K562 (cell line): ENCODE measurements around the gene PALLD. TPM values are rescaled to one million over a fixed set of nuclear protein-coding genes. Genes with fewer than 3 reads are reported as not detected.

Experiments used
- ATAC-seq: fragments of 200-7000 bp; cut with Tn5 transposase; 3 replicates; pipeline ENCODE4 v1.9.1; 2020; ENCODE audit warnings: moderate library complexity
- BruUV-seq: library from RNA; stranded (reverse); fragments of 400-500 nt; replicated peaks from 2 replicates; lab custom pipeline; 2021; lab: Mats Ljungman, UMichigan
- CTCF ChIA-PET: fragments of 300-600 bp; formaldehyde crosslinking; extraction: SDS; loops from one replicate; lab custom pipeline; 2021; ENCODE audit warnings: low intra/inter-chr PET ratio; lab: Yijun Ruan, JAX
- POLR2A ChIA-PET: fragments of 300-600, 350-650 bp; sonication (Branson Sonifier 250); formaldehyde crosslinking; extraction: SDS; loops from one replicate; lab custom pipeline; 2021; ENCODE audit warnings: antibody characterized with exemption, inconsistent platforms; lab: Yijun Ruan, JAX
- DNase-seq, 4 experiments: peaks; one replicate each; pipeline versions ENCODE4 v3.0.0 to v3.0.0-alpha.2; 2011 to 2018; ENCODE audit warnings: low spot score in 3 of 4, mixed read lengths in 3 of 4; ENCODE audit errors: extremely low read depth in 1 of 4
- FAIRE-seq: peaks from 2 replicates; lab custom pipeline; 2011; peaks lifted over from hg19 to GRCh38; lab: Jason Lieb, UNC
- H2AFZ ChIP-seq: 2 replicates; pipeline ENCODE4 v1.6.0; 2011; ENCODE audit warnings: low read depth, low read length, control low read depth, inconsistent platforms
- H3K27ac ChIP-seq: fragments of 200-600 bp; 3 replicates; pipeline ENCODE4 v1.8.0; 2011; ENCODE audit warnings: low read depth, mild to moderate bottlenecking, control low read depth, inconsistent platforms, low read length, moderate library complexity, mixed read lengths; ENCODE audit errors: extremely low read depth
- H3K27me3 ChIP-seq, 2 experiments: fragments of 300-600 bp in 1 of 2; 2 replicates in 1 of 2; 3 replicates in 1 of 2; pipeline versions ENCODE4 v1.6.0 to v1.8.0; 2011; ENCODE audit warnings: inconsistent platforms in 2 of 2, low read length in 2 of 2, mild to moderate bottlenecking in 1 of 2, mixed read lengths in 1 of 2, moderate library complexity in 1 of 2; ENCODE audit not compliant: control insufficient read depth in 2 of 2, insufficient read depth in 2 of 2
- H3K36me3 ChIP-seq: fragments of 300-600 bp; 3 replicates; pipeline ENCODE4 v1.8.0; 2011; ENCODE audit warnings: mild to moderate bottlenecking, low read length, inconsistent platforms; ENCODE audit not compliant: control insufficient read depth, insufficient read depth
- H3K4me1 ChIP-seq, 2 experiments: fragments of 200-600 bp in 1 of 2; replicated peaks in 1 of 2; 2 replicates in 1 of 2; 3 replicates in 1 of 2; pipeline versions ENCODE4 v1.5.1 to v1.8.0; 2011; ENCODE audit warnings: inconsistent platforms in 2 of 2, low read length in 2 of 2, mild to moderate bottlenecking in 1 of 2, mixed read lengths in 1 of 2, moderate library complexity in 1 of 2; ENCODE audit not compliant: control insufficient read depth in 2 of 2, insufficient read depth in 2 of 2
- H3K4me2 ChIP-seq: 2 replicates; pipeline ENCODE4 v1.6.1; 2011; ENCODE audit warnings: low read length, control low read depth, inconsistent platforms, mixed read lengths; ENCODE audit not compliant: insufficient read depth
- H3K4me3 ChIP-seq: fragments of 200-600 bp; sonication (generic), shearing (Covaris generic); 2 replicates; pipeline ENCODE4 v1.5.1; 2016; ENCODE audit warnings: control low read depth, inconsistent platforms
- H3K79me2 ChIP-seq: fragments of 200-600 bp; 3 replicates; pipeline ENCODE4 v1.8.0; 2011; ENCODE audit warnings: low read length, inconsistent platforms; ENCODE audit not compliant: control insufficient read depth, insufficient read depth
- H3K9ac ChIP-seq, 2 experiments: 2 replicates each; pipeline versions ENCODE4 v1.6.0 to v1.6.1; 2011; ENCODE audit warnings: low read depth in 2 of 2, low read length in 2 of 2, control low read depth in 1 of 2, inconsistent platforms in 1 of 2, mild to moderate bottlenecking in 1 of 2, mixed read lengths in 1 of 2; ENCODE audit not compliant: insufficient read depth in 1 of 2
- H3K9me1 ChIP-seq: one replicate; pipeline ENCODE4 v1.6.0; 2011; ENCODE audit warnings: inconsistent platforms, mild to moderate bottlenecking, low read length, moderate library complexity; ENCODE audit not compliant: control insufficient read depth, insufficient read depth
- H3K9me3 ChIP-seq: replicated peaks from 2 replicates; pipeline ENCODE4 v1.5.1; 2011; ENCODE audit warnings: low read depth, low read length, inconsistent platforms; ENCODE audit not compliant: control insufficient read depth, insufficient read depth
- H4K20me1 ChIP-seq: replicated peaks from 2 replicates; pipeline ENCODE4 v1.6.1; 2011; ENCODE audit warnings: low read length, inconsistent platforms, mixed read lengths; ENCODE audit not compliant: control insufficient read depth, insufficient read depth
- CREBBP ChIP-seq: IDR thresholded peaks from one replicate; pipeline ENCODE4 v1.6.1; 2012; ENCODE audit warnings: low read depth, mild to moderate bottlenecking, control low read depth, inconsistent platforms, low read length
- E2F8 ChIP-seq: fragments of 450-650 bp; IDR thresholded peaks from 2 replicates; pipeline ENCODE4 v1.7.1; 2018; ENCODE audit warnings: mild to moderate bottlenecking, low read depth; ENCODE audit not compliant: partially characterized antibody
- FOXK1 ChIP-seq: sonication (generic); formaldehyde crosslinking; IDR thresholded peaks from 2 replicates; pipeline ENCODE4 v1.8.0; 2022; ENCODE audit warnings: missing genetic modification reagents, mild to moderate bottlenecking, borderline replicate concordance
- NCOA2 ChIP-seq, 2 experiments: fragments of 450-650 bp; IDR thresholded peaks; 2 replicates each; pipeline ENCODE4 v1.6.1; 2018; ENCODE audit warnings: mild to moderate bottlenecking in 2 of 2, moderate library complexity in 1 of 2; ENCODE audit not compliant: partially characterized antibody in 2 of 2
- NR1H2 ChIP-seq: sonication (generic); formaldehyde crosslinking; IDR thresholded peaks from 2 replicates; pipeline ENCODE4 v1.4.0; 2020; ENCODE audit warnings: mild to moderate bottlenecking, missing genetic modification reagents
- PHTF2 ChIP-seq: fragments of 250-450 bp; sonication (Bioruptor Pico); IDR thresholded peaks from 2 replicates; pipeline ENCODE4 v1.5.0; 2021; ENCODE audit warnings: mild to moderate bottlenecking
- PKNOX1 ChIP-seq: fragments of 450-650 bp; IDR thresholded peaks from 2 replicates; pipeline ENCODE4 v1.6.1; 2016
- ZZZ3 ChIP-seq: fragments of 450-650 bp; IDR thresholded peaks from 2 replicates; pipeline ENCODE4 v1.6.1; 2016; ENCODE audit warnings: antibody characterized with exemption, mild to moderate bottlenecking, moderate library complexity
- WGBS: fragments of 100-300 bp; shearing (Covaris generic); methylation state at CpG from one replicate; pipeline ENCODE4 v1.1.6; 2016; ENCODE audit warnings: low coverage, mixed read lengths; ENCODE audit not compliant: insufficient coverage; ENCODE audit errors: missing lambda C conversion rate; 5-methylcytosine and 5-hydroxymethylcytosine counted together
- in situ Hi-C: fragments of 300-500 bp; cut with MboI; formaldehyde crosslinking; loops from 4 replicates; pipeline ENCODE4 v1.15.0; 2018; ENCODE audit warnings: inconsistent platforms, mixed read lengths
- intact Hi-C: fragments of 100-400 bp; cut with micrococcal nuclease; formaldehyde crosslinking; loops from 2 replicates; pipeline ENCODE4 v1.14.2; 2022
- polyA plus RNA-seq, 8 experiments: library from polyadenylated mRNA; depleted of rRNA in 4 of 8; stranded (reverse) in 5 of 8; unstranded in 3 of 8; fragments of >200 nt; fragmentation: Nextera tagmentation in 2 of 8; fragmentation: Illumina TruSeq in 1 of 8; extraction: Ambion mirVana in 2 of 8; extraction: Trizol in 1 of 8; gene quantifications; 2 replicates each; pipeline versions ENCODE4 v1.2.1 to v1.2.3, GENCODE V29; 2011 to 2014; ENCODE audit warnings: inconsistent platforms in 1 of 8, missing spikeins in 1 of 8
- total RNA-seq, 7 experiments: library from RNA; depleted of rRNA in 6 of 7; stranded (reverse); fragments of >200 nt in 6 of 7; fragmentation: Illumina TruSeq in 2 of 7; extraction: Trizol in 2 of 7; gene quantifications; 2 replicates each; pipeline versions ENCODE4 v1.2.1 to v1.2.3, GENCODE V29; 2011 to 2021; ENCODE audit warnings: low replicate concordance in 1 of 7

Gene PALLD
- total and polyA plus RNA-seq, 9 of the 15 experiments (the other 6 are each of a cell fraction or from before 2014, with no cell fraction given) = 0.01 to 0.35 (median 0.06) TPM; not detected in 3

GRCh38 chr4:168515222-168516011 lies 18.6 kb downstream of the PALLD start:
- no peaks in the 10 kb centered on the region for H4K20me1 ChIP-seq
- BruUV-seq = no TSS peak
- ATAC-seq = no peak
- POLR2A ChIA-PET = no interaction called here
- peaks cover 0 to 4% of the 10 kb centered on the region in 2 experiments; a peak in 1 of 5 replicates for H3K27me3 ChIP-seq
- H3K4me2 ChIP-seq = no peak overlapping the region
- TF ChIP-seq PKNOX1 (peak; percentile 40; the same call in 1 of the 2 replicates), NCOA2 (IDR thresholded peaks at IDR 0.05; ENCODE audit: partially characterized antibody in 2 of 2) (no peak)
- TF ChIP-seq, all 486 proteins: peak for 1
- in situ Hi-C loops = no loop called here
- no peak for DNase-seq
- FAIRE-seq = no peak
- Histone ChIP-seq H3K79me2 (no peaks in the 10 kb centered on the region), H3K27ac (no peak overlapping the region), H3K9ac (no peak overlapping the region), H2AFZ (no peak overlapping the region), H3K9me3 (no peaks in the 10 kb centered on the region), H3K36me3 (no peaks in the 10 kb centered on the region), H3K4me1 (no peaks in the 10 kb centered on the region; a peak in 1 of 5 replicates), H3K4me3 (no peak overlapping the region), H3K9me1 (no peaks in the 10 kb centered on the region)
- 3% methylated on average over 5 of the region's 5 CpGs for WGBS
- intact Hi-C loops = loop anchor here (2.0 kb wide), 1 partner anchor 401 kb away; no protein-coding TSS in a partner anchor
- CTCF ChIA-PET = no interaction called here

GRCh38 chr4:168516841-168517240 lies 20.0 kb downstream of the PALLD start:
- no peak overlapping the region for H3K4me2 ChIP-seq
- no peak for FAIRE-seq
- no peaks in the 10 kb centered on the region for H3K9me3 ChIP-seq
- ATAC-seq = no peak
- BruUV-seq = no TSS peak
- H3K27ac ChIP-seq = no peak overlapping the region
- no peaks in the 10 kb centered on the region for H3K79me2 ChIP-seq
- peaks cover 0 to 2% of the 10 kb centered on the region in 2 experiments; a peak in 1 of 5 replicates for H3K27me3 ChIP-seq
- no peak overlapping the region for H3K9ac ChIP-seq
- H2AFZ ChIP-seq = no peak overlapping the region
- POLR2A ChIA-PET = no interaction called here
- in situ Hi-C loops = no loop called here
- H3K36me3 ChIP-seq = no peaks in the 10 kb centered on the region
- no peak for DNase-seq
- TF ChIP-seq PHTF2 (no peak), FOXK1 (CRISPR knock-in tag) (no peak), NR1H2 (no peak), CREBBP (no peak), E2F8 (no peak), ZZZ3 (no peak)
- TF ChIP-seq, all 486 proteins: peak for 0
- intact Hi-C loops = no loop called here
- H3K4me3 ChIP-seq = no peak overlapping the region
- CTCF ChIA-PET = no interaction called here
- no peaks in the 10 kb centered on the region for H3K9me1 ChIP-seq
- no peaks in the 10 kb centered on the region for H4K20me1 ChIP-seq
- H3K4me1 ChIP-seq = no peaks in the 10 kb centered on the region; a peak in 1 of 5 replicates
- WGBS = 64% methylated on average over 2 of the region's 2 CpGs
